ENCODE data around the gene CCDC24. TPM values are rescaled to one million over a fixed set of nuclear protein-coding genes. Genes with fewer than 3 reads are reported as not detected.

Gene CCDC24
- polyA plus RNA-seq, 1 experiment: 2.0 TPM

DNA sequence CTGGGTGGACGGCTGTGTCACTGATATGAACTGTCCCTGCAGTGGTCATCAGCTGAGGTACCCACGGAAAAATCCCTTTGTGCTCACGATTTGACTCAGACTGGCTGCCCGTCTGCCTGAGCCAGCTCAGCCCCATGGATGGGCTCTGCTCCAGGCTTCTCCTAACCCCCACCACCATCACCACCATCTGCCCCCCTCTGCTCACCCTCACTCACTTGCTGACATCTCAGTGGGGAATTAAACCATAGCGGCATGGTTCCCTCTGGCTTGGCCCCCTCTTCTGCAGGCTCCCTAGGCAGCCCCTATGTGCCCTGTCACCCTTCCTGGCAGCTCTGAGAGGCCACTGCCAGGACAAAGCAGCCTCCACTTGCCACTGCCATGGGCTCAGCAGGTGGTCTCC lies 22.6 kb downstream of the CCDC24 start:
- Histone ChIP-seq H3K27me3 (ENCODE audit: control insufficient read depth, insufficient read depth, low read length) (no peaks in the 10 kb centered on the region), H3K4me3 (ENCODE audit: low read depth, low read length) (no peak overlapping the region), H3K36me3 (ENCODE audit: control insufficient read depth, insufficient read depth, low read length) (peaks cover 15% of the 10 kb centered on the region)
- TF ChIP-seq, protein P1, sequence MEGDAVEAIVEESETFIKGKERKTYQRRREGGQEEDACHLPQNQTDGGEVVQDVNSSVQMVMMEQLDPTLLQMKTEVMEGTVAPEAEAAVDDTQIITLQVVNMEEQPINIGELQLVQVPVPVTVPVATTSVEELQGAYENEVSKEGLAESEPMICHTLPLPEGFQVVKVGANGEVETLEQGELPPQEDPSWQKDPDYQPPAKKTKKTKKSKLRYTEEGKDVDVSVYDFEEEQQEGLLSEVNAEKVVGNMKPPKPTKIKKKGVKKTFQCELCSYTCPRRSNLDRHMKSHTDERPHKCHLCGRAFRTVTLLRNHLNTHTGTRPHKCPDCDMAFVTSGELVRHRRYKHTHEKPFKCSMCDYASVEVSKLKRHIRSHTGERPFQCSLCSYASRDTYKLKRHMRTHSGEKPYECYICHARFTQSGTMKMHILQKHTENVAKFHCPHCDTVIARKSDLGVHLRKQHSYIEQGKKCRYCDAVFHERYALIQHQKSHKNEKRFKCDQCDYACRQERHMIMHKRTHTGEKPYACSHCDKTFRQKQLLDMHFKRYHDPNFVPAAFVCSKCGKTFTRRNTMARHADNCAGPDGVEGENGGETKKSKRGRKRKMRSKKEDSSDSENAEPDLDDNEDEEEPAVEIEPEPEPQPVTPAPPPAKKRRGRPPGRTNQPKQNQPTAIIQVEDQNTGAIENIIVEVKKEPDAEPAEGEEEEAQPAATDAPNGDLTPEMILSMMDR (IDR thresholded peaks at IDR 0.05; ENCODE audit: insufficient read depth, low read depth, low read length): no peak
- ChIA-PET POLR2A (no interaction called here), CTCF (interaction anchor here (0.6 to 2.2 kb wide), 6 partner anchors 8 to 255 kb away, joined by 3 to 17 read pairs (median 6); no protein-coding TSS in a partner anchor)
- no peak for DNase-seq (ENCODE audit: low read depth)

DNA sequence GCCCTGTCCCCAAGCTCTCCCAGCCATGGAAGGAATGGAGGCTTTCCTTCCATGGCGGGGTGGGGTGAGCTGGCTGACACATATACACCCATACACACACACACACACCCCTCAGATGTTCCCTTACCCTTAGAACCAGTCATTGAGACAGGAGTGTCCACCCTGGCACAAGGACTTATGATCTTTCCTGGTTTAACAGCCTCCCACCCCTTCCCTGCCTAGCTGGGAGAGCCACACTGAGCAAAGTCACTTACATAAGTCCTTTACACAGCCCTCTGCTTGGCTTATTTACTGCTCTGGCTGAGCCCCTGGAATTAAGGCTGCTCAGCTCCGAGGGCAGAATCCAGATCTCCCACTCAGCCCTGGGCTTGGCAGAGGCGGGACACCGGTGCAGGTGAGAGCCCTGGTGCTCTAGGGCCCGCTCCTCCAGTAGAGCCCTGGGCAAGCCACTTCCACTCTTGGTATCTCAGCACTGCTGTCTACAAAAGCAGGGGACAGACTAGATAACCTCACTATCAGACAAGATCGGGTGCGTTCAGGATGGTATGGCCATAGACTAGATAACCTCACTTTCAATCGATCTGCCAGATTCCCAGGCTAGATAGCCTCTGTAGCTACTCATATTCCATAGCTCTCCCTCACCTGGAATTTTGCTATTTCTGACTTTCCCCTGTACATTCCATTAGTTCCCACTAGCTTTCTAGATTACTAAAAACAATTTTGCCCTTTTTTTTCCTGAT lies 23.1 kb downstream of the CCDC24 start:
- Histone ChIP-seq H3K36me3 (ENCODE audit: control insufficient read depth, insufficient read depth, low read length) (peaks cover 16% of the 10 kb centered on the region), H3K4me3 (ENCODE audit: low read depth, low read length) (no peak overlapping the region), H3K27me3 (ENCODE audit: control insufficient read depth, insufficient read depth, low read length) (no peaks in the 10 kb centered on the region)
- DNase-seq (ENCODE audit: low read depth): no peak
- TF ChIP-seq, protein P1 (IDR thresholded peaks at IDR 0.05; ENCODE audit: insufficient read depth, low read depth, low read length): no peak
- ChIA-PET POLR2A (no interaction called here), CTCF (interaction anchor here (0.8 to 2.2 kb wide), 7 partner anchors 9 to 203 kb away, joined by 3 to 17 read pairs (median 5); no protein-coding TSS in a partner anchor)

DNA sequence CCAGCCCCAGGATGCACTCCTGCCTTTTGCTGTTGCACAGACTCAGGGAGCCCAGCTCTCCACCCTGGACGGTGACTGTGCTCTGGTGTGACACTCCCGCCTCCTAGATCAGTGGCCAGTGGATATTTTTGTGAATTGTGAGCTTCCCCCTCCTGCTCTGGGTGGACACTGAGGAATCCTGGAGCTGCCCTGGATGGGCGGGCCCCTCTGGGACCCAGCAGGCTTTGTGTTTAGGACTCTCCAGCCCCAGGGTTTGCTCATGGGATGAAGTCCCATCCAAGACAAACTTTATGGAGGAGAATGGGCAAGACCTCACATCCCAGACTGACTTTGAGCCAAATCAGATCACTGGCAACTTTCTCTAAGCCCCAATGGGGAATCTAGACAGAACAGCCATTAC lies 23.8 kb downstream of the CCDC24 start:
- CTCF ChIA-PET: interaction anchor here (1.1 to 2.2 kb wide), 5 partner anchors 10 to 202 kb away, joined by 4 to 17 read pairs (median 6); no protein-coding TSS in a partner anchor
- POLR2A ChIA-PET: no interaction called here
- TF ChIP-seq, protein P1 (IDR thresholded peaks at IDR 0.05; ENCODE audit: insufficient read depth, low read depth, low read length): no peak

DNA sequence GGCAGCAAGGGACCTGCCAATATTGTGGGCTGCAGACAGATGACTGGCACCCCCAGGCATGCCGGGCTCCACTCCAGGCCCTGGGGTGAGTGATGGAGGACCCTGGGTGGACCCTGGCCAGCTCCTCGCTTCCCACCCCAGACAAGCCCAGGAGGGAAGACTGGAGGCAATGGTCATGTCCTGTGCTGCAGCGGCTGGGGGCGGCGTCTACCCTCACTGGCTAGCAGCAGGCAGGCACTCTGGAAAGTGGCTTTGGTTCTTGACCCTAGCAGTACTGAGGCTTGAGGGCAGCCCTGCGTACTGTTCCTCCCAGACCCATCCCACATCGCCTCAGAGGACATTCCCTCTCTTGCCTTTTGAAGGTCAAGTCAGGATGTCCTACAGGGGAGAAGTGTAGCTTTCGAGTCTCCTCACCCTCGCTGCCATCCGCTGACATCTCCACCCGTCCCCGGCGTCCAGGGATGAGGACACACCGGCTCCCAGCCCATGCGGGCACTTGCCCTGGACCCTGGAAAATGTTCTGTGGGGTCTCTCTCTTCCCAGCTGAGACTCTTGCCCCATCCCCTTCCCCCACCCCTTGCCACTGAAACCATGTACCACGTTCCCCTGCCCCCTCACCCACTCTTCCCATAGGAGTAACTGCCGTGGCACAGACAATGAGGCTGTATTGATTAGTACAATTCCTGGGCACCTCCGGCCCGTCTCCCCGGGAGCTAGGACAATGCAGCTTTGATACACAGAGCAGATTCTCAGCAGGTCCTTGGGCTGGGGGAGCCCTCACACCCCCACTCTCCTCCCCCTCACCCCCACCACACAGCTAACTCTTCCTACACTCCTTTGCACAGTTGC lies 24.9 kb downstream of the CCDC24 start:
- CTCF ChIA-PET: interaction anchor here (1.0 to 4.6 kb wide), 3 partner anchors 10 to 32 kb away, joined by 3 to 31 read pairs (median 9); no protein-coding TSS in a partner anchor
- Histone ChIP-seq H3K27me3 (ENCODE audit: control insufficient read depth, insufficient read depth, low read length) (no peaks in the 10 kb centered on the region), H3K36me3 (ENCODE audit: control insufficient read depth, insufficient read depth, low read length) (peaks cover 20% of the 10 kb centered on the region), H3K4me3 (ENCODE audit: low read depth, low read length) (no peak overlapping the region)
- TF ChIP-seq, protein P1 (IDR thresholded peaks at IDR 0.05; ENCODE audit: insufficient read depth, low read depth, low read length): no peak
- POLR2A ChIA-PET: no interaction called here
- no peak for DNase-seq (ENCODE audit: low read depth)

More for the DNA sequence above, 23.8 kb downstream of the CCDC24 start:
- no peak overlapping the region for H3K4me3 ChIP-seq (ENCODE audit: low read depth, low read length)
- DNase-seq (ENCODE audit: low read depth): no peak
- H3K36me3 ChIP-seq (ENCODE audit: control insufficient read depth, insufficient read depth, low read length): peaks cover 17% of the 10 kb centered on the region
- no peaks in the 10 kb centered on the region for H3K27me3 ChIP-seq (ENCODE audit: control insufficient read depth, insufficient read depth, low read length)

- peaks cover 26% of the 10 kb centered on the region for H3K36me3 ChIP-seq (ENCODE audit: control insufficient read depth, insufficient read depth, low read length)
- H3K4me3 ChIP-seq (ENCODE audit: low read depth, low read length): no peak overlapping the region
- no peak for DNase-seq (ENCODE audit: low read depth)
- ChIA-PET POLR2A (no interaction called here), CTCF (interaction anchor here (1.0 to 4.6 kb wide), 3 partner anchors 11 to 32 kb away, joined by 3 to 31 read pairs (median 9); no protein-coding TSS in a partner anchor)
- TF ChIP-seq, protein P1 (IDR thresholded peaks at IDR 0.05; ENCODE audit: insufficient read depth, low read depth, low read length): no peak
- H3K27me3 ChIP-seq (ENCODE audit: control insufficient read depth, insufficient read depth, low read length): no peaks in the 10 kb centered on the region
These were observed 25.5 kb downstream of the CCDC24 start for GRCh38 chr1:44016890-44017400.

Data from BJ (cell line).